ENCODE results near the gene ALS2CL. TPM values are rescaled to one million over a fixed set of nuclear protein-coding genes. Genes with fewer than 3 reads are reported as not detected.

ALS2CL gene
- total RNA-seq, 1 experiment from 2014 or later, result 16.4 TPM

DNA sequence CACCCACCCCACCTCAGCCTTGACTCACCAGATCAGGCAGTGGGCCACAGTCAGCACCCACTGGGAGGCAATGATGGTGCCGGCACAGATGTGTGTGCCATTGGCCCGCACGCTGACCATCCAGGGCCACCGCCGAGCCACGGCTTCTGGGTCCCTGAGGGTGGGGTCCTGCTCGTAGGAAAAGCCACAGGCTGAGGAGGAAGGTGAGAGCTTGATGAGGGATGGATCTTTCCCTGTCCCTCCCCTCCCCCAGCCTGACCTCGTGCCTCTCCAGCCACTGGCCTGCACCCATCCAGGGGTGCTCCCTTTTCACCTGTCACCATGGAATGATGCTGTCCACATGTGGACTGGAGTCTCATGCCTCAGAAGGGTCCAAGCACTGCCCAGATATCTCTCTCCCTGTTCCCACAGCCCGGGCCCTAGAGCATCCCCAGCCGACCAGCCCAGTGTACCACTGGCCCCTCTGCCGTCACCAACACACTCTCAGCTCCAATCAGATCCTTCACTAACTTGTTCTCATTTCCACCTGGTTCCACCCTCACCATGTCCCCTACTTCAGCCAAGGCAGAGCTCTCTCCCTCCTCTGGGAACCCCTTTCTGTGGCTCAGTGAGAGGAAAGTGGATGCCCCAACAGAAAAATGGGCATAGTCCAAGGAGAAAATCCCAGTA lies 22.2 kb upstream of the ALS2CL start:
- Histone ChIP-seq H4K20me1 (ENCODE audit: insufficient read depth) (no peaks in the 10 kb centered on the region), H3K9me2 (ENCODE audit: insufficient read depth) (no peaks in the 10 kb centered on the region), H3K27ac (ENCODE audit: low read depth, low read length) (no peak overlapping the region), H3K36me3 (ENCODE audit: control insufficient read depth in 1 of 2, insufficient read depth in 2 of 2, low read length in 2 of 2) (no peaks in the 10 kb centered on the region), H2AFZ (ENCODE audit: low read depth, low read length, poor library complexity, severe bottlenecking) (no peak overlapping the region), H3K9me3 (ENCODE audit: control insufficient read depth in 1 of 2, insufficient read depth in 1 of 2, low read depth in 1 of 2, low read length in 2 of 2) (no peaks in the 10 kb centered on the region), H3K4me3 (replicated peaks in 1 of 2; ENCODE audit: low read depth in 1 of 2, low read length in 2 of 2) (no peak overlapping the region), H3K79me2 (ENCODE audit: insufficient read depth, low read length) (no peaks in the 10 kb centered on the region), H3K4me2 (ENCODE audit: low read length) (no peak overlapping the region), H3K4me1 (ENCODE audit: control insufficient read depth in 1 of 2, insufficient read depth in 2 of 2, low read length in 2 of 2) (no peaks in the 10 kb centered on the region), H3K9ac (ENCODE audit: low read length) (no peak overlapping the region), H3K27me3 (ENCODE audit: insufficient read depth, low read length) (no peaks in the 10 kb centered on the region)
- ATAC-seq (no peak), DNase-seq (ENCODE audit: low read depth, low spot score) (no peak)
- TF ChIP-seq SRF (IDR thresholded peaks at IDR 0.05; ENCODE audit: low read depth) (no peak), ELF1 (IDR thresholded peaks at IDR 0.05; ENCODE audit: borderline replicate concordance, low read depth) (no peak), RAD21 (IDR thresholded peaks at IDR 0.05; ENCODE audit: low read depth) (no peak), ZFX (IDR thresholded peaks at IDR 0.05) (no peak), TCF7L2 (IDR thresholded peaks at IDR 0.05; ENCODE audit: borderline replicate concordance, extremely low read depth, insufficient read depth, insufficient read length) (no peak), MAX (IDR thresholded peaks at IDR 0.05) (no peak), FOSL1 (IDR thresholded peaks at IDR 0.05; ENCODE audit: low read depth) (no peak), POLR2A (IDR thresholded peaks at IDR 0.05; ENCODE audit: borderline replicate concordance, extremely low read depth, insufficient read depth, insufficient read length) (no peak), SP1 (IDR thresholded peaks at IDR 0.05; ENCODE audit: low read depth) (no peak), EGR1 (IDR thresholded peaks at IDR 0.05; ENCODE audit: low read depth) (no peak), CBX3 (IDR thresholded peaks at IDR 0.05; ENCODE audit: low read depth) (no peak), YY1 (IDR thresholded peaks at IDR 0.05; ENCODE audit: extremely low read depth, insufficient replicate concordance, low read depth, low read length) (no peak), SIN3A (IDR thresholded peaks at IDR 0.05; ENCODE audit: low read depth) (no peak)
- RAD21 ChIA-PET (ENCODE audit: low non-redundant PET in 1 of 2, low total read pairs in 2 of 2, uncharacterized antibody in 2 of 2, unreplicated experiment in 2 of 2), result no interaction called here
- CTCF ChIA-PET, result interaction anchor here (1.3 kb wide), 1 partner anchor 10 kb away, joined by 3 read pairs; no protein-coding TSS in a partner anchor
- intact Hi-C loops (cut with micrococcal nuclease), result no loop called here
- POLR2A ChIA-PET, result no interaction called here
- no TSS peak for BruUV-seq (replicated peaks)

All from HCT116 (cell line).